Smooth muscle cell (in vitro differentiated cells): ENCODE results near the gene MIDN. TPM values are rescaled to one million over a fixed set of nuclear protein-coding genes. Genes with fewer than 3 reads are reported as not detected.

ENCODE experiments used
- DNase-seq: peaks from one replicate; lab custom pipeline; 2025; ENCODE audit not compliant: unreplicated experiment; lab: John Stamatoyannopoulos, UW
- H2AFZ ChIP-seq: fragments of 200-600 bp; sonication (generic); 2 replicates; pipeline ENCODE4 v1.6.0; 2016; ENCODE audit warnings: antibody characterized with exemption, low read depth, mild to moderate bottlenecking
- H3F3A ChIP-seq: fragments of 200-600 bp; sonication (generic); 2 replicates; pipeline ENCODE4 v1.6.0; 2017; ENCODE audit warnings: antibody characterized with exemption, low read depth
- H3K27ac ChIP-seq: fragments of 200-600 bp; sonication (generic); 2 replicates; pipeline ENCODE4 v1.5.1; 2016; ENCODE audit warnings: low read depth, mild to moderate bottlenecking
- H3K27me3 ChIP-seq: fragments of 200-600 bp; sonication (generic); 2 replicates; pipeline ENCODE4 v1.6.1; 2016; ENCODE audit warnings: low read depth, mild to moderate bottlenecking
- H3K36me3 ChIP-seq: fragments of 200-600 bp; sonication (generic); 2 replicates; pipeline ENCODE4 v1.5.1; 2016; ENCODE audit warnings: low read depth
- H3K4me1 ChIP-seq: fragments of 200-600 bp; sonication (generic); 2 replicates; pipeline ENCODE4 v1.5.1; 2016; ENCODE audit warnings: low read depth
- H3K4me2 ChIP-seq: fragments of 200-600 bp; sonication (generic); 2 replicates; pipeline ENCODE4 v1.6.0; 2016; ENCODE audit warnings: mild to moderate bottlenecking
- H3K4me3 ChIP-seq: fragments of 200-600 bp; sonication (generic); 2 replicates; pipeline ENCODE4 v1.5.1; 2016; ENCODE audit warnings: mild to moderate bottlenecking
- H3K79me2 ChIP-seq: fragments of 200-600 bp; sonication (generic); 2 replicates; pipeline ENCODE4 v1.6.0; 2016; ENCODE audit warnings: low read depth, mild to moderate bottlenecking
- H3K9ac ChIP-seq: fragments of 200-600 bp; sonication (generic); 2 replicates; pipeline ENCODE4 v1.6.0; 2016; ENCODE audit warnings: low read depth
- H3K9me3 ChIP-seq: fragments of 200-600 bp; sonication (generic); replicated peaks from 2 replicates; pipeline ENCODE4 v1.5.1; 2016; ENCODE audit warnings: low read depth
- H4K20me1 ChIP-seq: fragments of 200-600 bp; sonication (generic); 2 replicates; pipeline ENCODE4 v1.6.0; 2016; ENCODE audit warnings: low read depth
- WGBS: methylation state at CpG from one replicate; pipeline ENCODE4 v1.1.7; 2016; ENCODE audit warnings: low lambda C conversion rate; 5-methylcytosine and 5-hydroxymethylcytosine counted together
- polyA plus RNA-seq: library from polyadenylated mRNA; unstranded; fragments of >200 nt; fragmentation: Nextera tagmentation; extraction: Ambion mirVana; gene quantifications from 2 replicates; pipeline ENCODE4 v1.2.1, GENCODE V29; 2016
- total RNA-seq: library from RNA; depleted of rRNA; stranded (reverse); fragments of >200 nt; gene quantifications from 2 replicates; pipeline ENCODE4 v1.2.3, GENCODE V29; 2014
- TF ChIP-seq, protein P1 (sequence below): fragments of 200-600 bp; sonication (generic); IDR thresholded peaks from 2 replicates; pipeline ENCODE4 v1.5.1; 2017; ENCODE audit warnings: borderline replicate concordance, mild to moderate bottlenecking, antibody characterized with exemption; ENCODE audit not compliant: insufficient read depth, poor library complexity, severe bottlenecking

Gene MIDN
- total and polyA plus RNA-seq, 2 experiments from 2014 or later: 58.5 to 65.3 TPM

DNA sequence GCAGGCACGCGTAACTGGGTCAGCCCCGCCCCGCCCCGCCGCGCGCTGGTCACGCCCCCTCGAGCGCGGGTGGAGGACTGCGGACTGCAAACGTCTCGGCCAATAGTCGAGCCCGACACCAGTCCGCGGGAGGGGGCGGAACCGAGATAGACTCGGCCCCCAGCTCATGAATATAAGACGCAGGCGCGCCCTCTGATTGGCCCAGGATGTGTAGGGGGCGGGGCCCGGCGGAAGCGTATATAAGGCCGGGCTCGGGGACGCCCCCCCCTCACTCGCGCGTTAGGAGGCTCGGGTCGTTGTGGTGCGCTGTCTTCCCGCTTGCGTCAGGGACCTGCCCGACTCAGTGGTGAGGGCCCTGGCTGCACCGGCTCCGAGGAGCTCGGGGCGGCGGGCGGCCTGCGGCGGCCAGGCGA is 20.7 kb downstream of the MIDN start, which contains the start of gene CIRBP:
TSS of gene CIRBP (plus strand) at position 268 of the 413 bp plus-strand sequence. CDS start 1,602 bp downstream, outside the sequence.
- whole genome bisulfite sequencing: under 1% methylated on average over 26 of the region's 50 CpGs
- Histone ChIP-seq H2AFZ (no peak within 1 kb of the TSS), H3K4me3 (peak within 1 kb of the TSS; percentile 67), H3K36me3 (peaks cover 8% of the 10 kb centered on the region), H3K79me2 (peaks cover 43% of the 10 kb centered on the region), H3K9ac (peak within 1 kb of the TSS; percentile 89), H3K27ac (peak within 1 kb of the TSS; percentile 94), H3K27me3 (no peaks in the 10 kb centered on the region), H3K9me3 (no peaks in the 10 kb centered on the region), H3K4me2 (peak within 1 kb of the TSS; percentile 91), H3K4me1 (peaks cover 48% of the 10 kb centered on the region), H3F3A (peaks cover 54% of the 10 kb centered on the region), H4K20me1 (peaks cover 50% of the 10 kb centered on the region)
- TF ChIP-seq, protein P1, sequence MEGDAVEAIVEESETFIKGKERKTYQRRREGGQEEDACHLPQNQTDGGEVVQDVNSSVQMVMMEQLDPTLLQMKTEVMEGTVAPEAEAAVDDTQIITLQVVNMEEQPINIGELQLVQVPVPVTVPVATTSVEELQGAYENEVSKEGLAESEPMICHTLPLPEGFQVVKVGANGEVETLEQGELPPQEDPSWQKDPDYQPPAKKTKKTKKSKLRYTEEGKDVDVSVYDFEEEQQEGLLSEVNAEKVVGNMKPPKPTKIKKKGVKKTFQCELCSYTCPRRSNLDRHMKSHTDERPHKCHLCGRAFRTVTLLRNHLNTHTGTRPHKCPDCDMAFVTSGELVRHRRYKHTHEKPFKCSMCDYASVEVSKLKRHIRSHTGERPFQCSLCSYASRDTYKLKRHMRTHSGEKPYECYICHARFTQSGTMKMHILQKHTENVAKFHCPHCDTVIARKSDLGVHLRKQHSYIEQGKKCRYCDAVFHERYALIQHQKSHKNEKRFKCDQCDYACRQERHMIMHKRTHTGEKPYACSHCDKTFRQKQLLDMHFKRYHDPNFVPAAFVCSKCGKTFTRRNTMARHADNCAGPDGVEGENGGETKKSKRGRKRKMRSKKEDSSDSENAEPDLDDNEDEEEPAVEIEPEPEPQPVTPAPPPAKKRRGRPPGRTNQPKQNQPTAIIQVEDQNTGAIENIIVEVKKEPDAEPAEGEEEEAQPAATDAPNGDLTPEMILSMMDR: no peak
- DNase-seq: peak; percentile 97

- peaks cover 52% of the 10 kb centered on the region for H3K4me1 ChIP-seq
- WGBS: 1% methylated on average over 51 of the region's 64 CpGs
- DNase-seq: peak; percentile 82
Observed at GRCh38 chr19:1269478-1270212, 21.3 kb downstream of the MIDN start.

DNA sequence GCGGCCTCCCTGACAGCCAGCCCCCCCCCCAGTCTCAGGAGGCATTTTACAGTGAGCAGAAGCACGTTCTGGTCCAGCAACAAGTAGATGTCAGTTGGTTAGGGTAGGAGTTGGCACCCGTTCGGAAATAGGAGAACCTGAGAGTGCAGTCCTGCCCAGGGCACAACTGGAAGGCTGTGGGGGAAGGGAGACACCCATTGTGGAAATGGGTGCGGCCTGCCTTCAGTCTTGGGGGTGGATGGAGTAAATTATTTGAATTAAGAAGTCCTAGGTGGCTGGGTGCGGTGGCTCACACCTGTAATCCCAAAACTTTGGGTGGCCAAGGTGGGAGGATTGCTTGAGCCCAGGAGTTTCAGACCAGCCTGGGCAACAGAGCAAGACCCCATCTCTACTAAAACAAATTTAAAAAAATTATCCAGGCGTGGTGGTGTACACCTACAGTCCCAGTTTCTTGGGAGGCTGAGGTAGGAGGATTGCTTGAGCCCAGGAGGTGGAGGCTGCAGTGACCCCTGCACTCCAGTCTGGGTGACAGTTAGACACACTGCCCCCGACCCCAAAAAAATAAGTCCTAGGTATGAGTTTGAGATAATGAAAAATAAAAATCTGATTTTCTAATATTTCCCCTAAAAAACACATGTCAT is 21.9 kb downstream of the MIDN start:
- Histone ChIP-seq H3K4me2 (peak overlapping the region; percentile 87), H4K20me1 (peaks cover 53% of the 10 kb centered on the region), H3K79me2 (peaks cover 51% of the 10 kb centered on the region), H3K36me3 (peaks cover 8% of the 10 kb centered on the region), H3K27me3 (no peaks in the 10 kb centered on the region), H3K4me1 (peaks cover 51% of the 10 kb centered on the region), H3K4me3 (peak overlapping the region; percentile 67), H2AFZ (no peak overlapping the region), H3K9ac (peak overlapping the region; percentile 89), H3K27ac (peak overlapping the region; percentile 94), H3F3A (peaks cover 63% of the 10 kb centered on the region), H3K9me3 (no peaks in the 10 kb centered on the region)
- DNase-seq: no peak
- TF ChIP-seq, protein P1: no peak
- WGBS: 55% methylated on average over 8 of the region's 8 CpGs

More at GRCh38 chr19:1269478-1270212, 21.3 kb downstream of the MIDN start:
- peak overlapping the region; percentile 87 for H3K4me2 ChIP-seq
- H3F3A ChIP-seq: peaks cover 58% of the 10 kb centered on the region
- no peaks in the 10 kb centered on the region for H3K9me3 ChIP-seq
- H3K27ac ChIP-seq: peak overlapping the region; percentile 94
- H3K27me3 ChIP-seq: no peaks in the 10 kb centered on the region
- TF ChIP-seq, protein P1: peak; percentile 1
- H3K36me3 ChIP-seq: peaks cover 8% of the 10 kb centered on the region
- peak overlapping the region; percentile 89 for H3K9ac ChIP-seq
- no peak overlapping the region for H2AFZ ChIP-seq
- peak overlapping the region; percentile 67 for H3K4me3 ChIP-seq
- peaks cover 48% of the 10 kb centered on the region for H3K79me2 ChIP-seq
- H4K20me1 ChIP-seq: peaks cover 53% of the 10 kb centered on the region
